RWPE2 (cell line): ENCODE measurements around the gene SLC35E2B.

ENCODE experiments used
- ATAC-seq: fragments of 200-7000 bp; cut with Tn5 transposase; 3 replicates; pipeline ENCODE4 v1.9.1; 2021; ENCODE audit warnings: low read depth
- DNase-seq: peaks from one replicate; pipeline ENCODE4 v3.0.0-alpha.2; 2020; ENCODE audit warnings: low spot score
- H3K27ac ChIP-seq: fragments of 450-650 bp; 2 replicates; pipeline ENCODE4 v1.5.1; 2017; ENCODE audit warnings: mild to moderate bottlenecking; ENCODE audit not compliant: poor library complexity, severe bottlenecking
- H3K27me3 ChIP-seq: fragments of 250-450 bp; sonication (Bioruptor Pico); 2 replicates; pipeline ENCODE4 v1.5.1; 2021; ENCODE audit warnings: mild to moderate bottlenecking, moderate library complexity; ENCODE audit not compliant: insufficient read depth, poor library complexity, severe bottlenecking
- H3K36me3 ChIP-seq: fragments of 250-450 bp; sonication (Bioruptor Pico); 2 replicates; pipeline ENCODE4 v1.5.1; 2020; ENCODE audit warnings: low read depth, mild to moderate bottlenecking, moderate library complexity
- H3K4me1 ChIP-seq: fragments of 250-450 bp; sonication (Bioruptor Pico); 2 replicates; pipeline ENCODE4 v1.5.1; 2021; ENCODE audit warnings: mild to moderate bottlenecking, moderate library complexity; ENCODE audit not compliant: insufficient read depth, poor library complexity, severe bottlenecking
- H3K4me3 ChIP-seq: fragments of 250-450 bp; sonication (Bioruptor Pico); 2 replicates; pipeline ENCODE4 v1.5.1; 2021; ENCODE audit warnings: mild to moderate bottlenecking, moderate library complexity; ENCODE audit not compliant: severe bottlenecking
- H3K9me3 ChIP-seq: fragments of 250-450 bp; sonication (Bioruptor Pico); 2 replicates; pipeline ENCODE4 v1.5.1; 2021; ENCODE audit warnings: mild to moderate bottlenecking, moderate library complexity; ENCODE audit not compliant: severe bottlenecking
- CTCF ChIP-seq: fragments of 450-650 bp; IDR thresholded peaks from one replicate; pipeline ENCODE4 v1.5.1; 2017; ENCODE audit warnings: mild to moderate bottlenecking, moderate library complexity; ENCODE audit not compliant: poor library complexity, severe bottlenecking

The SLC35E2B gene

GRCh38 chr1:1612104-1612400 is 80.5 kb downstream of the SLC35E2B start:
- ATAC-seq, result no peak

GRCh38 chr1:1610796-1611195 is 81.8 kb downstream of the SLC35E2B start:
- TF ChIP-seq CTCF, result no peak
- H3K27me3 ChIP-seq, result no peaks in the 10 kb centered on the region
- no peaks in the 10 kb centered on the region for H3K9me3 ChIP-seq
- no peak overlapping the region for H3K4me3 ChIP-seq
- ATAC-seq, result no peak
- no peak overlapping the region for H3K27ac ChIP-seq
- no peaks in the 10 kb centered on the region for H3K36me3 ChIP-seq
- no peak for DNase-seq
- H3K4me1 ChIP-seq, result no peaks in the 10 kb centered on the region

More at GRCh38 chr1:1612104-1612400, 80.5 kb downstream of the SLC35E2B start:
- no peak for DNase-seq
- no peak overlapping the region for H3K27ac ChIP-seq
- H3K27me3 ChIP-seq, result no peaks in the 10 kb centered on the region
- H3K4me3 ChIP-seq, result no peak overlapping the region
- no peaks in the 10 kb centered on the region for H3K4me1 ChIP-seq
- H3K36me3 ChIP-seq, result no peaks in the 10 kb centered on the region
- no peak for TF ChIP-seq CTCF
- H3K9me3 ChIP-seq, result no peaks in the 10 kb centered on the region

GRCh38 chr1:1609822-1610485 is 82.6 kb downstream of the SLC35E2B start:
- H3K36me3 ChIP-seq, result no peaks in the 10 kb centered on the region
- no peak for DNase-seq
- TF ChIP-seq CTCF, result no peak
- H3K27ac ChIP-seq, result no peak overlapping the region
- no peaks in the 10 kb centered on the region for H3K4me1 ChIP-seq
- H3K27me3 ChIP-seq, result no peaks in the 10 kb centered on the region
- H3K4me3 ChIP-seq, result no peak overlapping the region
- no peaks in the 10 kb centered on the region for H3K9me3 ChIP-seq
- ATAC-seq, result no peak
